Tibial nerve (tissue), 4 donors: ENCODE data around the gene MSANTD1.

Source experiments
- EP300 ChIP-seq, 2 donors: sonication (generic); formaldehyde crosslinking; IDR thresholded peaks; one replicate each; pipeline ENCODE4 v1.6.1; 2017; ENCODE audit warnings: antibody characterized with exemption in 2 of 2, mild to moderate bottlenecking in 1 of 2
- POLR2A ChIP-seq, 2 donors: fragments of 450-650 bp; IDR thresholded peaks; one replicate each; pipeline ENCODE4 v1.6.1; 2017; ENCODE audit warnings: antibody characterized with exemption in 2 of 2, mild to moderate bottlenecking in 2 of 2, moderate library complexity in 2 of 2
- TF ChIP-seq, protein P1 (sequence below), 5 experiments: fragments of 200-600 bp in 3 of 5; fragments of 450-650 bp in 2 of 5; sonication (generic) in 3 of 5; IDR thresholded peaks; one replicate each; pipeline ENCODE4 v1.5.1; 2016 to 2019; ENCODE audit warnings: antibody characterized with exemption in 5 of 5, mild to moderate bottlenecking in 3 of 5, moderate library complexity in 2 of 5

DNA sequence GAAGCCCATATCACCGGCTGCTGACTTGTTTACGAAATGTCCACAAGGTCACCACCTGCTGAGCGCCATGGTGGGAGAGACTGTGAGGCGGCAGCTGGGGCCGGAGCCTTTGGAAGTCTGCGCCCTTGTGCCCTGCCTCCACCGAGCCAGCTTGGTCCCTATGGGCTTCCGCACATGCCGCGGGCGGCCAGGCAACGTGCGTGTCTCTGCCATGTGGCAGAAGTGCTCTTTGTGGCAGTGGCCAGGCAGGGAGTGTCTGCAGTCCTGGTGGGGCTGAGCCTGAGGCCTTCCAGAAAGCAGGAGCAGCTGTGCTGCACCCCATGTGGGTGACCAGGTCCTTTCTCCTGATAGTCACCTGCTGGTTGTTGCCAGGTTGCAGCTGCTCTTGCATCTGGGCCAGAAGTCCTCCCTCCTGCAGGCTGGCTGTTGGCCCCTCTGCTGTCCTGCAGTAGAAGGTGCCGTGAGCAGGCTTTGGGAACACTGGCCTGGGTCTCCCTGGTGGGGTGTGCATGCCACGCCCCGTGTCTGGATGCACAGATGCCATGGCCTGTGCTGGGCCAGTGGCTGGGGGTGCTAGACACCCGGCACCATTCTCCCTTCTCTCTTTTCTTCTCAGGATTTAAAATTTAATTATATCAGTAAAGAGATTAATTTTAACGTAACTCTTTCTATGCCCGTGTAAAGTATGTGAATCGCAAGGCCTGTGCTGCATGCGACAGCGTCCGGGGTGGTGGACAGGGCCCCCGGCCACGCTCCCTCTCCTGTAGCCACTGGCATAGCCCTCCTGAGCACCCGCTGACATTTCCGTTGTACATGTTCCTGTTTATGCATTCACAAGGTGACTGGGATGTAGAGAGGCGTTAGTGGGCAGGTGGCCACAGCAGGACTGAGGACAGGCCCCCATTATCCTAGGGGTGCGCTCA lies 8.7 kb upstream of the MSANTD1 start:
- TF ChIP-seq, protein P1, sequence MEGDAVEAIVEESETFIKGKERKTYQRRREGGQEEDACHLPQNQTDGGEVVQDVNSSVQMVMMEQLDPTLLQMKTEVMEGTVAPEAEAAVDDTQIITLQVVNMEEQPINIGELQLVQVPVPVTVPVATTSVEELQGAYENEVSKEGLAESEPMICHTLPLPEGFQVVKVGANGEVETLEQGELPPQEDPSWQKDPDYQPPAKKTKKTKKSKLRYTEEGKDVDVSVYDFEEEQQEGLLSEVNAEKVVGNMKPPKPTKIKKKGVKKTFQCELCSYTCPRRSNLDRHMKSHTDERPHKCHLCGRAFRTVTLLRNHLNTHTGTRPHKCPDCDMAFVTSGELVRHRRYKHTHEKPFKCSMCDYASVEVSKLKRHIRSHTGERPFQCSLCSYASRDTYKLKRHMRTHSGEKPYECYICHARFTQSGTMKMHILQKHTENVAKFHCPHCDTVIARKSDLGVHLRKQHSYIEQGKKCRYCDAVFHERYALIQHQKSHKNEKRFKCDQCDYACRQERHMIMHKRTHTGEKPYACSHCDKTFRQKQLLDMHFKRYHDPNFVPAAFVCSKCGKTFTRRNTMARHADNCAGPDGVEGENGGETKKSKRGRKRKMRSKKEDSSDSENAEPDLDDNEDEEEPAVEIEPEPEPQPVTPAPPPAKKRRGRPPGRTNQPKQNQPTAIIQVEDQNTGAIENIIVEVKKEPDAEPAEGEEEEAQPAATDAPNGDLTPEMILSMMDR (IDR thresholded peaks at IDR 0.05) = no peak
- TF ChIP-seq POLR2A (IDR thresholded peaks at IDR 0.05) (no peak), EP300 (IDR thresholded peaks at IDR 0.05) (no peak)
